HT1080 (cell line): ENCODE results near the gene HIGD2A. TPM values are rescaled to one million over a fixed set of nuclear protein-coding genes. Genes with fewer than 3 reads are reported as not detected.

ENCODE experiments used
- DNase-seq: peaks from one replicate; pipeline ENCODE4 v3.0.0-alpha.2; 2015; ENCODE audit warnings: low read depth
- total RNA-seq: library from RNA; depleted of rRNA; stranded (reverse); fragments of >200 nt; shearing (Covaris generic); gene quantifications from 2 replicates; pipeline ENCODE4 v1.2.3, GENCODE V29; 2014

The HIGD2A gene
- total RNA-seq, 1 experiment from 2014 or later = 320 TPM

DNA sequence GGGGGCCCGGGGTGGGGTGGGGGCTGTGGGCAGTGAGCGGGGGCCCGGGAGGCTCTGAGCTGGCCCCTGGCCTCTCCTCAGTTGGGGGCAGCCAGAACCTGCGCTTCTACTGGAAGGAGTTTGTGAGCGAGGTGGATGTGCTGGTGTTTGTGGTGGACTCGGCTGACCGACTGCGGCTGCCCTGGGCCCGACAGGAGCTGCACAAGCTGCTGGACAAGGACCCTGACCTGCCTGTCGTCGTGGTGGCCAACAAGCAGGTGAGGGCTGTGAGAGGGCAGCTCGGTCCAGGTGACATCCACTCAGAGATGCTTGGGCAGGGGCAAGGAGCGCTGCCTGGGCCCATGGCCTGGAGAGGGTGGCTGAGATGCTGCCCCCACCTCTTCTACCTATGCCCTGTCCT lies 19.8 kb upstream of the HIGD2A start:
- DNase-seq = no peak

DNA sequence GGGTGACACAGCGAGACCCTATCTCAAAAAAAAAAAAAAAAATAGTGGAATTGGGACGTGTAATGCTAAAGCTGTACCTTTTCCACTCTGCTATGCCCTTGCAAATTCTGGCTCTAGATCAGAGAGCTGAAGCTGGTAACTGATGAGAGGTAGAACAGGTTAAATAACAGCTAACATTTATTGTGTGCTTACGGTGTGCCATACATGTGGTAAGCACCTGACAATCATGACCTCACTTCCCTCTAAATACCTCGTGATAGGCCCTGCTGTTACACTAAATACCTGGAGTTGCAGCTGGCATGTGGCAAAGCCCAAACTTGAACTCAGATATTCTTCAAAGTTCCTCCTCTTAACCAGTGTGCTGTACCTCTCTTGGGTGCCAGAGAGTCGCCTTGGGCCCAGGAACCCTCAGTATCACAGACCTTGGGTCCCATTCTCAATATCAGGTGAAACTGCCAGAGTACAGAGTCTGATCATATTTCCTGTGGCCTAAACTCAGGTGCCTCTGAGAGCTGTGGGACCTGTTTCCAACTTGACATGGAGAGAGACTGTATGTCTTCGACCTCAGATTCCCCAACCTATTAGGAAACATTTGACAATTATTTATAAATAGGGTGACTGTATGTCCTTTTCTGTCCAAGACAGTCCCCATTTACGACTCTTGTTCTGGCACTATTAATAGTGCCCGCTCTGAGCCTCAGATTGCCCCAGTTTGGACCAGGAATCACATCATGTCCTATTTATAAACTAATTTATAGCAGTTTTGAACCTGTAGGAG lies 18.4 kb upstream of the HIGD2A start:
- DNase-seq = no peak

DNA sequence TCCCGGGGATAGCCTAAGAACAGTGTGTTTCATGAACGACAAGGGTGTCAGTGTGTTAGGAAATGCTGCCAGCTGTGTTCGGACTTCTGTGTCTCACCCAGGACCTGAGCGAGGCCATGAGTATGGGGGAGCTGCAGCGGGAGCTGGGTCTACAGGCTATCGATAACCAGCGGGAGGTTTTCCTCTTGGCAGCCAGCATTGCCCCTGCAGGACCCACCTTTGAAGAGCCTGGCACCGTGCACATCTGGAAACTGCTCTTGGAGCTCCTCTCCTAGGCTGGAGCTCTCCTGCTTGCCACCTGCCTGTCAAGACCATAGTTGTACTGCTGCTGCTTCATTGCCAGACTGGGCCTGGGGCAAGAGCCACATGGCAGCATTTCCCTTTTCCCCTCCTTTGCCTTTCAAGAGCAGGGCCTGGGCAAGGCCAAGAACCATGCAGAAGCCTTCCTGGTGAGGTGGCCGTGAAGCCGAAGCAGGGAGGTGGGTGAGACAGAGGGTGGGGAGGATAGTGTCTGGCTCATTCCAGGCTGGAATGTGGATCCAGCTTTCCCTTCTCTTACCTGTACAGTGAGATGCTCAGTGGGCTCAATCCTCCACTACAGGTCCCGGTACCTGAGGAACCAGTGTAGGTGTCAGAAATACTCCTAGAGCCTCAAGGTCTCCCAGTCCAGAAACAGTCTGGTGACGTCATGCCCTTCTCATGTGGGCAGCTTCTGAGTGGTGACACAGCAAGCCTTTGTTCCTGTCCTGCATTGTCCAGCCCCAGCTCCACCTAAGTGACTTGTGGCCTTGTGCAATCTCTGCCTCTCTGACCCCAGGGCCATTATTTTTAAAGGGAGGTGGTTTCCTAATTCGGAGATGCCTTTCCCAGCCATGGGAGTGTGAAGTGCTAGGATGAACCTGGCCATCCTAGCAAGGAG lies 16.7 kb upstream of the HIGD2A start:
- no peak for DNase-seq

DNA sequence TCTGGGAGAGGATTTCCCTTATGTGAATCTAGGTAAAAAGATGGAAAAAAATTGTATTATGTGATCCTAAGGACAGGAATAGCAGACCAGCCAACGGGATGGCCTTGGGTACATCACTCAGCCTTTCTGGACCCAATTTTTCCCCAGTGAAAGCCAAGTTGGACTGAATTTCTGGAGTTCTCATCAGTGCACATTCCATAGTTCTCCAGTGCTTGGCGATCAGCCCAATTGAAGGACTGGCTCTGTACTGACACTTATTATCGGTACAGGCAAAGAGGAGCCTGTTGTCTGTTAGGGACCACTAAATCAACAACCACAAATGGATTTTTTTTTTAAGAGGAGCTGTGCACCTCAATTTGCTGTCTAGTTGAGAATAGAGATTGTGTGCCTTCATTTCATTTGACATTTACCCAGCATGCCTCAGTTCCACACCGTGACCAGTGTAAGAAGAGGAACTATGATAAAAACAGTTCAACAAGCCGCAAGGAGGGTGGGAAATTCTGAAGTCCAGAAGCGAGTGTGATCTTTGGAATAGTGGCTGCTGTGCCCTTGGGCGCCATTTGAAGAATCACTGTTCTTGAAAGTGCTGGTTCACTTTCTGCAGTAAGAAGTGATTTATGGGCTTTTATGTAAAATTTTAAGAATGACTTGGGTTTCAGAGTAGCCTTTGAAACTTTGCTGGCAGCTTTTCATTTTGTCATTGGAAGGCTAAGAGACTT lies 15.3 kb upstream of the HIGD2A start:
- no peak for DNase-seq

GRCh38 chr5:176379881-176380280 lies 8.7 kb upstream of the HIGD2A start:
- DNase-seq = no peak

DNA sequence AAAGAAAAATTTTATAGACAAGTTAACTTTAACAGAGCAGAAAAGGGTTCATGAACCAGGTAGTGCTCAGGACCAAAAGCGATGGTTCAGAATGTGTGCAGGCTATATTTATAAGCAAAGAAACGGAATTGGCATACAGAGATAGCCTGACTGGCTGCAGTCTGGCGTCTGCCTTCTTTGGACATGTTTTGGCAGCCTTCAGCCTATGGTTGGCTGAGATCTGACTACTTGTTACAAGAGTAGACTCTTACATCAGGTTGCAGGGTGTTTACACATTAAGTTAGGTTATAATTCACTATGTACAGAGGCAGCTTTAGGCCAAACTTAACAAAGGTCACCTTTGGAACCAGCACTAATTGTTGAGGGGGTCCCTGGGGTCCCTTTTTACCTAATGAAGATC lies 7.1 kb upstream of the HIGD2A start:
- DNase-seq = no peak

DNA sequence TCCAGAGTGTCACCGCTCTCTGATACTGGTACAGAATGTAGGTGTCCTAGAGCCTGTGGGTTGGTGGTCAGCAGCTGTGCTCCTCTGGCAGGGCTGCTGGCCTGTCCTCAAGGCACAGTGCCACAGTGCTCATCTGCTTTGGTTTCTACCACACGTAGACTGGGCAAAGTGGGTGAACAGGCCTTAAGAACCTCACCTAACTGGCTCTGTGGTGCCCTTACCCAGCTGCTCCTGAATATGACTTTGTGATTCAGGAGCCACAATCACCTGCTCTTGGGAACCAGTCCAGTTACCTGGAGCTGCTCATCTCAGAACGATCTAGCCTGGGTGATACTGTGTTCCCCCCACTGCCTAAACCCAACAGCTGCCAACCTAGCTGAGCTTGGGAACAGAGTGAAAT lies 6.6 kb upstream of the HIGD2A start:
- no peak for DNase-seq

- DNase-seq = no peak
Measured at GRCh38 chr5:176382721-176383120, 5.8 kb upstream of the HIGD2A start.

GRCh38 chr5:176383248-176383905 lies 5.2 kb upstream of the HIGD2A start:
- no peak for DNase-seq

GRCh38 chr5:176383961-176384360 lies 4.6 kb upstream of the HIGD2A start:
- DNase-seq = no peak

DNA sequence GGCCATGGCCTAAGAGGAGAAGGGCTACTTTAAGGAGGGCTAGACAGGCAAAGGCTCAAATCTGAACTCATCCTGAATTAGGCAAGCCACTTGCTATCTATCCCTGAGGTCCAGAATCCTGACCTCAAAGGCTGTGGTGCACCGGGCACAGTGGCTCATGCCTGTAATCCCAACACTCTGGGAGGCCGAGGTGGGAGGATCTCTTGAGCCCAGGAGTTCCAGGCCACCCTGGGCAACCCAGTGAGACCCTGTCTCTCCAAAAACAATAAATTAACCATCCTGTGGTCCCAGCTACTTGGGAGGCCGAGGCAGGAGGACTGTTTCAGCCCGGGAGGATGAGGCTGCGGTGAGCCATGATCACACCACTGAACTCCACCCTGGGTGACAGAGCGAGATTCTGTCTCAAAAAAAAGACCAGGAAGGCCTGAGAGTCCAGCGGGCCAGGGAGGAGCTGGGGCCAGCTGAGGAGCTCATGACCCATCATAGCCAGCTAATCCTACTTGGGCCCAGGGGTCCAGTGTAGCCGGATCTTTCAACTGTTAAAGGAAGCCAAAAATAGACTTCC lies 4.1 kb upstream of the HIGD2A start:
- no peak for DNase-seq

DNA sequence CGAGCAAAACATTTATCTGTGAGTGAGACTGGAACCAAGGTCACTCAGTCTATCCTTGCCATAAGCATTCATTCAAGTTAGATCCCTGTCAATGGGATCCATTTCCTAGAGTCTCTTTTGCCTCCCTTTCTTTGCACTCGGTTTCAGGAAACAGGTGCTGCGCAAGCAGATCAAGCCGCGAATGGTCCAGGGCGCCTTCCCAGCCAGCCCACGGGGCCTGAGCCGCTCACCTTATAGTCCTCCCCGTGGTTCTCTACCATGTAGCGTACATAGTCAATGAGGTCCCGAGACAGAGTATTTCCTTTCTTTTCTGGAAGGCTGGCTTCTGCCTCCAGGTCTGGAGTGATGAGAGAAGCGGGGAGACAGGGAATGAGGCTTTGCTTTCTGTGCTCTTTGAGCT lies 3.6 kb upstream of the HIGD2A start:
- DNase-seq = no peak

DNA sequence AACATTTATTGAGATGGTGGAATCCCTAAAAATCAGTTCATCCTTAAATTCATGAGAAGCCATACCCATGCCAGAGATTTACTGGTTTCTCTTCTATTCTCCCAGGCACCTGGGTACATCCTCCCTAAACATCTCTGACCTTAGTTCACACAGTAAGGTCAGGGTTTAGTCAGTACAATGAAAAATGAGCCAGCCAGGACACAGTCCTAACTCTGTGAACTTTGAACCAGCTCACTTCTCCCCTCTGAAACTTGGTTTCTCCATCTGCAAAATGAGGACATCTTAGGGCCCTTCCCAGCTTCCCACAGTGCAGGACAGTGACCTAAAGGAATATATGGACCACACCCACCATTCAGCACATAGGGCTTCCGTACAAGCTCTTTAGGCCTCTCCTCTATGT lies 2.1 kb upstream of the HIGD2A start:
- no peak for DNase-seq

DNA sequence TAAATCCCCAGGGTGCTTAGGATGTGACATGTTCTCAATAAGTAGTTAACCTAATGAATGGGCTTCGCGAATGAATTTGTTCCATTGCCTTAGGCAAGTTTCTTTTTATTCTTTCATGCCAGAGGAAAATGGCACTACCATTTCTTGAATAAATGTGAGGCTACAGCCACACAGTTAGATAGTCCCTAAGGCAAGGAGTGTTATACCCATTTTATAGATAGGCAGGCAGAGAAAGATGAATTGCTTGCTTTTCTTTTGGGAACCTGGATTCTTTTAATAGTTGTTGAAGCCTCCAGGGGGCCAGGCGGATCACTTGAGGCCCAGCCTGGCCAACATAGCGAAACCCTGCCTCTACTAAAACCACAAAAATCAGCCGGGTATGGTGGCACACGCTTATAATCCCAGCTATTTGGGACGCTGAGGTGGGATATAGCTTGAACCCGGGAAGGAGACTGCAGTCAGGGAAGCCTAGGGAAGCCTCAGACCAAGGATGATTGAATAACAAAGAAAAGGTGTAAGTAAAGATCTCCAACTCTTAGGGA lies 1.1 kb upstream of the HIGD2A start:
- no peak for DNase-seq

- DNase-seq = peak; percentile 24
Measured at GRCh38 chr5:176388003-176388443, 528 bp upstream of the HIGD2A start.

DNA sequence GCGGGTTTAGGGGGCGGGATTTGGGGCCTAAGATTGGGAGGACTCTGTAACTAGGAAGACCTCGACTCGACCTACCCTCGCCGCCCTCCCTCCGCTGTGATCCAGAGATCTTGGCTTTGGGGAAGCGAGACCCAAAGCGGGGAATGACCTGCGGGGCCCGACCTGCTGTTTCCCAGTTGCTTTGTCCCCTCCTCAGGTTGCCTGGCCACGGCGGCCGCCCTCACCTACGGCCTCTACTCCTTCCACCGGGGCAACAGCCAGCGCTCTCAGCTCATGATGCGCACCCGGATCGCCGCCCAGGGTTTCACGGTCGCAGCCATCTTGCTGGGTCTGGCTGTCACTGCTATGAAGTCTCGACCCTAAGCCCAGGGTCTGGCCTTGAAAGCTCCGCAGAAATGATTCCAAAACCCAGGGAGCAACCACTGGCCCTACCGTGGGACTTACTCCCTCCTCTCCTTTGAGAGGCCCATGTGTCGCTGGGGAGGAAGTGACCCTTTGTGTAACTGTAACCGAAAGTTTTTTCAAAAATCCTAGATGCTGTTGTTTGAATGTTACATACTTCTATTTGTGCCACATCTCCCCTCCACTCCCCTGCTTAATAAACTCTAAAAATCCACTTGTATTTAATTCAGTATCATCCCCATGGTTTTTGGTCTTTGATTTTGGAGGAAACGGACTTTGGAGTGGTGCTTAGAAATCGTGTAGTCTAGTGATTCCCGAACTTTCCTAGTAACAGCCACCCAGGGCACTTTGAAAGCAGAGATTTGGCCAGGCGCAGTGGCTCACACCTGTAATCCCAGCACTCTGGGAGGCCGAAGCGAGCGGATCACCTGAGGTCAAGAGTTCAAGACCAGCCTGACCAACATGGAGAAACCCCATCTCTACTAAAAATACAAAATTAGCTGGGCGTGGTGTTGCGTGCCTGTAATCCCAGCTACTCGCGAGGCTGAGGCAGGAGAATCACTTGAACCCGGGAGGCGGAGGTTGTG lies 878 bp downstream of the HIGD2A start:
- no peak for DNase-seq

- no peak for DNase-seq
Measured at GRCh38 chr5:176391479-176391878, 2.9 kb downstream of the HIGD2A start.

DNA sequence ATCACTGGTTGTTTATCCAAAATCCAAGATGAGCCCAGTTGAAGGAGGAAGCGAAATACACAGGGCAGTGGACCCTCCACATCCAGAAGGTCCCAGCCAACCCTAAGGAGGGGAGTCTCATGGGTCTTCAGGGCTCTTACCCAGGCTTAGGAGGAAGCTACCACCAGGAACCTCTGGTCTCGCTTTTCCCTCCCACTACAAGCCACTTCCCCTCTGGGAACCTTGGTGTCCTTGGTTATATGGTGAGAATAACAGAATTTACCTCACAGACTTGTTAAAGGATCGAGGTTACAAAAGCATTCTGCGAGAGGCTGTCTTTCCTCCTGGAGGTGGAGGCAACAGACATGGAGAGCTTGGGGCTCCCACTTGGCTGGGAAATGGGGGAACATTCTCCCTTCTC lies 3.4 kb downstream of the HIGD2A start:
- no peak for DNase-seq

GRCh38 chr5:176392526-176392925 lies 4.0 kb downstream of the HIGD2A start:
- DNase-seq = no peak
